WTC11 (cell line): ENCODE measurements around the gene INPPL1. TPM values are rescaled to one million over a fixed set of nuclear protein-coding genes. Genes with fewer than 3 reads are reported as not detected.

Source experiments
- ATAC-seq: fragments of 200-7000 bp; cut with Tn5 transposase; 2 replicates; pipeline ENCODE4 v1.10.0; 2021; ENCODE audit warnings: mild to moderate bottlenecking, moderate library complexity
- CTCF ChIA-PET: fragments of 300-600 bp; sonication (Branson Sonifier 250); formaldehyde crosslinking; loops from one replicate; lab custom pipeline; 2021; ENCODE audit warnings: antibody characterized with exemption; lab: Charles Lee
- POLR2A ChIA-PET: fragments of 350-600 bp; sonication (Branson Sonifier 250); formaldehyde crosslinking; loops from one replicate; lab custom pipeline; 2021; ENCODE audit warnings: antibody characterized with exemption; lab: Charles Lee
- DNase-seq: peaks from one replicate; pipeline ENCODE4 v3.0.0; 2021; ENCODE audit warnings: low spot score
- H3K27ac Mint-ChIP-seq: 2 replicates; pipeline ENCODE4 v1.8.0; 2021; ENCODE audit warnings: mixed read lengths
- H3K27me3 Mint-ChIP-seq: 2 replicates; pipeline ENCODE4 v1.8.0; 2021; ENCODE audit warnings: low read depth, mild to moderate bottlenecking, moderate library complexity, mixed read lengths
- H3K36me3 Mint-ChIP-seq: 2 replicates; pipeline ENCODE4 v1.8.0; 2021; ENCODE audit warnings: mixed read lengths
- H3K4me1 Mint-ChIP-seq: 2 replicates; pipeline ENCODE4 v1.8.0; 2022; ENCODE audit warnings: mixed read lengths
- H3K4me3 Mint-ChIP-seq: 2 replicates; pipeline ENCODE4 v1.8.0; 2021; ENCODE audit warnings: mild to moderate bottlenecking, moderate library complexity, mixed read lengths
- H3K9me3 Mint-ChIP-seq: 2 replicates; pipeline ENCODE4 v1.8.0; 2021; ENCODE audit warnings: mixed read lengths
- ATF1 ChIP-seq: sonication (generic); formaldehyde crosslinking; IDR thresholded peaks from 2 replicates; pipeline ENCODE4 v1.8.1; 2023; ENCODE audit warnings: mild to moderate bottlenecking, moderate library complexity, missing genetic modification reagents
- CREB1 ChIP-seq: sonication (generic); formaldehyde crosslinking; IDR thresholded peaks from 2 replicates; pipeline ENCODE4 v1.8.0; 2023; ENCODE audit warnings: mild to moderate bottlenecking, missing genetic modification reagents
- E2F1 ChIP-seq: sonication (generic); formaldehyde crosslinking; IDR thresholded peaks from 2 replicates; pipeline ENCODE4 v1.8.0; 2022; ENCODE audit warnings: mild to moderate bottlenecking, missing genetic modification reagents
- EMX1 ChIP-seq: fragments of 250-450 bp; sonication (Bioruptor Pico); IDR thresholded peaks from 2 replicates; pipeline ENCODE4 v1.8.0; 2021; ENCODE audit warnings: mild to moderate bottlenecking
- ETV6 ChIP-seq: sonication (generic); formaldehyde crosslinking; IDR thresholded peaks from 2 replicates; pipeline ENCODE4 v1.8.1; 2022; ENCODE audit warnings: mild to moderate bottlenecking, missing genetic modification reagents
- FOXK1 ChIP-seq: sonication (generic); formaldehyde crosslinking; IDR thresholded peaks from 2 replicates; pipeline ENCODE4 v1.8.0; 2022; ENCODE audit warnings: mild to moderate bottlenecking, moderate library complexity, missing genetic modification reagents
- GTF2I ChIP-seq: fragments of 250-450 bp; sonication (Bioruptor Pico); conservative IDR thresholded peaks from 2 replicates; pipeline ENCODE4 v1.4.0; 2021; ENCODE audit warnings: mild to moderate bottlenecking
- IRF1 ChIP-seq: sonication (generic); formaldehyde crosslinking; IDR thresholded peaks from 2 replicates; pipeline ENCODE4 v1.8.0; 2023; ENCODE audit warnings: missing genetic modification reagents
- JUN ChIP-seq: sonication (generic); formaldehyde crosslinking; IDR thresholded peaks from 2 replicates; pipeline ENCODE4 v1.8.0; 2023; ENCODE audit warnings: mild to moderate bottlenecking, missing genetic modification reagents
- NR2C2 ChIP-seq: sonication (generic); formaldehyde crosslinking; IDR thresholded peaks from 2 replicates; pipeline ENCODE4 v1.8.0; 2022; ENCODE audit warnings: mild to moderate bottlenecking, missing genetic modification reagents
- OVOL2 ChIP-seq: fragments of 250-450 bp; sonication (Bioruptor Pico); IDR thresholded peaks from 2 replicates; pipeline ENCODE4 v1.9.0; 2021; ENCODE audit warnings: mild to moderate bottlenecking, borderline replicate concordance
- PRRX2 ChIP-seq: fragments of 250-450 bp; sonication (Bioruptor Pico); IDR thresholded peaks from 2 replicates; pipeline ENCODE4 v1.8.0; 2021; ENCODE audit warnings: mild to moderate bottlenecking
- TEAD4 ChIP-seq: sonication (generic); formaldehyde crosslinking; IDR thresholded peaks from 2 replicates; pipeline ENCODE4 v1.8.0; 2022; ENCODE audit warnings: mild to moderate bottlenecking, missing genetic modification reagents
- ZBTB21 ChIP-seq: sonication (generic); formaldehyde crosslinking; IDR thresholded peaks from 2 replicates; pipeline ENCODE4 v1.8.1; 2023; ENCODE audit warnings: mild to moderate bottlenecking, missing genetic modification reagents, borderline replicate concordance
- ZNF317 ChIP-seq: sonication (generic); formaldehyde crosslinking; IDR thresholded peaks from 2 replicates; pipeline ENCODE4 v1.8.1; 2023; ENCODE audit warnings: low read depth, mild to moderate bottlenecking, moderate library complexity, missing genetic modification reagents, borderline replicate concordance
- ZNF396 ChIP-seq: fragments of 250-450 bp; sonication (Bioruptor Pico); IDR thresholded peaks from 2 replicates; pipeline ENCODE4 v1.8.0; 2021; ENCODE audit warnings: mild to moderate bottlenecking, moderate library complexity, borderline replicate concordance
- ZNF425 ChIP-seq: fragments of 250-450 bp; sonication (Bioruptor Pico); conservative IDR thresholded peaks from 2 replicates; pipeline ENCODE4 v1.9.0; 2021; ENCODE audit warnings: mild to moderate bottlenecking
- total RNA-seq: library from RNA; stranded (reverse); gene quantifications from 3 replicates; pipeline ENCODE4 v1.2.3, GENCODE V29; 2021
- TF ChIP-seq, protein P1 (sequence below): fragments of 250-450 bp; sonication (Bioruptor Pico); IDR thresholded peaks from 2 replicates; pipeline ENCODE4 v1.9.0; 2021; ENCODE audit warnings: mild to moderate bottlenecking
- TF ChIP-seq, protein P2 (sequence below): sonication (generic); formaldehyde crosslinking; IDR thresholded peaks from 2 replicates; pipeline ENCODE4 v1.8.1; 2022; ENCODE audit warnings: mild to moderate bottlenecking, missing genetic modification reagents, moderate library complexity, borderline replicate concordance
- TF ChIP-seq, protein P3 (sequence below): sonication (generic); formaldehyde crosslinking; IDR thresholded peaks from 2 replicates; pipeline ENCODE4 v1.8.1; 2022; ENCODE audit warnings: mild to moderate bottlenecking, moderate library complexity, missing genetic modification reagents
- TF ChIP-seq, protein P4 (sequence below): sonication (generic); formaldehyde crosslinking; IDR thresholded peaks from 2 replicates; pipeline ENCODE4 v1.8.1; 2023; ENCODE audit warnings: mild to moderate bottlenecking, moderate library complexity, missing genetic modification reagents

The INPPL1 gene
- total RNA-seq, 1 experiment from 2014 or later, result 136 TPM

- Mint-ChIP-seq H3K4me1 (peaks cover 8% of the 10 kb centered on the region), H3K27me3 (peaks cover 39% of the 10 kb centered on the region), H3K9me3 (no peaks in the 10 kb centered on the region), H3K36me3 (no peaks in the 10 kb centered on the region), H3K4me3 (no peak within 1 kb of the TSS), H3K27ac (no peak within 1 kb of the TSS)
- ChIA-PET CTCF (interaction anchor here (1.0 to 1.1 kb wide), 2 partner anchors 22 to 73 kb away, joined by 3 to 4 read pairs; no protein-coding TSS in a partner anchor), POLR2A (no interaction called here)
- no peak for DNase-seq
- TF ChIP-seq NR2C2 (CRISPR knock-in tag), result no peak
- no peak for TF ChIP-seq PRRX2 (CRISPR knock-in tag)
- no peak for ATAC-seq
Measured at GRCh38 chr11:72216638-72217037, 7.9 kb upstream of the INPPL1 start, which contains the start of gene FOLR2. FOLR2 (plus strand) TSS chr11:72216794; CDS start chr11:72218585, 1,791 bp downstream.

GRCh38 chr11:72217841-72218240 lies 6.7 kb upstream of the INPPL1 start:
- no peak for ATAC-seq
- H3K4me3 Mint-ChIP-seq, result no peak overlapping the region
- H3K9me3 Mint-ChIP-seq, result no peaks in the 10 kb centered on the region
- no peak for DNase-seq
- POLR2A ChIA-PET, result no interaction called here
- H3K36me3 Mint-ChIP-seq, result no peaks in the 10 kb centered on the region
- CTCF ChIA-PET, result interaction anchor here (1.1 kb wide), 2 partner anchors 20 to 213 kb away, joined by 3 read pairs; no protein-coding TSS in a partner anchor
- TF ChIP-seq E2F1 (CRISPR knock-in tag), result no peak
- TF ChIP-seq ZBTB21, result no peak
- TF ChIP-seq ZNF317, result no peak
- TF ChIP-seq, protein P1, sequence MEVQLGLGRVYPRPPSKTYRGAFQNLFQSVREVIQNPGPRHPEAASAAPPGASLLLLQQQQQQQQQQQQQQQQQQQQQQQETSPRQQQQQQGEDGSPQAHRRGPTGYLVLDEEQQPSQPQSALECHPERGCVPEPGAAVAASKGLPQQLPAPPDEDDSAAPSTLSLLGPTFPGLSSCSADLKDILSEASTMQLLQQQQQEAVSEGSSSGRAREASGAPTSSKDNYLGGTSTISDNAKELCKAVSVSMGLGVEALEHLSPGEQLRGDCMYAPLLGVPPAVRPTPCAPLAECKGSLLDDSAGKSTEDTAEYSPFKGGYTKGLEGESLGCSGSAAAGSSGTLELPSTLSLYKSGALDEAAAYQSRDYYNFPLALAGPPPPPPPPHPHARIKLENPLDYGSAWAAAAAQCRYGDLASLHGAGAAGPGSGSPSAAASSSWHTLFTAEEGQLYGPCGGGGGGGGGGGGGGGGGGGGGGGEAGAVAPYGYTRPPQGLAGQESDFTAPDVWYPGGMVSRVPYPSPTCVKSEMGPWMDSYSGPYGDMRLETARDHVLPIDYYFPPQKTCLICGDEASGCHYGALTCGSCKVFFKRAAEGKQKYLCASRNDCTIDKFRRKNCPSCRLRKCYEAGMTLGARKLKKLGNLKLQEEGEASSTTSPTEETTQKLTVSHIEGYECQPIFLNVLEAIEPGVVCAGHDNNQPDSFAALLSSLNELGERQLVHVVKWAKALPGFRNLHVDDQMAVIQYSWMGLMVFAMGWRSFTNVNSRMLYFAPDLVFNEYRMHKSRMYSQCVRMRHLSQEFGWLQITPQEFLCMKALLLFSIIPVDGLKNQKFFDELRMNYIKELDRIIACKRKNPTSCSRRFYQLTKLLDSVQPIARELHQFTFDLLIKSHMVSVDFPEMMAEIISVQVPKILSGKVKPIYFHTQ (CRISPR knock-in tag), result no peak
- no peak for TF ChIP-seq ATF1 (CRISPR knock-in tag)
- no peak for TF ChIP-seq ZNF396 (CRISPR knock-in tag)
- TF ChIP-seq, protein P2, sequence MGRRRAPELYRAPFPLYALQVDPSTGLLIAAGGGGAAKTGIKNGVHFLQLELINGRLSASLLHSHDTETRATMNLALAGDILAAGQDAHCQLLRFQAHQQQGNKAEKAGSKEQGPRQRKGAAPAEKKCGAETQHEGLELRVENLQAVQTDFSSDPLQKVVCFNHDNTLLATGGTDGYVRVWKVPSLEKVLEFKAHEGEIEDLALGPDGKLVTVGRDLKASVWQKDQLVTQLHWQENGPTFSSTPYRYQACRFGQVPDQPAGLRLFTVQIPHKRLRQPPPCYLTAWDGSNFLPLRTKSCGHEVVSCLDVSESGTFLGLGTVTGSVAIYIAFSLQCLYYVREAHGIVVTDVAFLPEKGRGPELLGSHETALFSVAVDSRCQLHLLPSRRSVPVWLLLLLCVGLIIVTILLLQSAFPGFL (CRISPR knock-in tag), result no peak
- TF ChIP-seq, protein P3, sequence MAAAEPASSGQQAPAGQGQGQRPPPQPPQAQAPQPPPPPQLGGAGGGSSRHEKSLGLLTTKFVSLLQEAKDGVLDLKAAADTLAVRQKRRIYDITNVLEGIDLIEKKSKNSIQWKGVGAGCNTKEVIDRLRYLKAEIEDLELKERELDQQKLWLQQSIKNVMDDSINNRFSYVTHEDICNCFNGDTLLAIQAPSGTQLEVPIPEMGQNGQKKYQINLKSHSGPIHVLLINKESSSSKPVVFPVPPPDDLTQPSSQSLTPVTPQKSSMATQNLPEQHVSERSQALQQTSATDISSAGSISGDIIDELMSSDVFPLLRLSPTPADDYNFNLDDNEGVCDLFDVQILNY (CRISPR knock-in tag), result no peak
- no peak for TF ChIP-seq EMX1
- no peak for TF ChIP-seq OVOL2 (CRISPR knock-in tag)
- no peak for TF ChIP-seq NR2C2 (CRISPR knock-in tag)
- TF ChIP-seq, all 79 proteins: peak for 0
- Mint-ChIP-seq H3K27me3 (peaks cover 37% of the 10 kb centered on the region), H3K4me1 (peaks cover 16% of the 10 kb centered on the region), H3K27ac (no peak overlapping the region)

DNA sequence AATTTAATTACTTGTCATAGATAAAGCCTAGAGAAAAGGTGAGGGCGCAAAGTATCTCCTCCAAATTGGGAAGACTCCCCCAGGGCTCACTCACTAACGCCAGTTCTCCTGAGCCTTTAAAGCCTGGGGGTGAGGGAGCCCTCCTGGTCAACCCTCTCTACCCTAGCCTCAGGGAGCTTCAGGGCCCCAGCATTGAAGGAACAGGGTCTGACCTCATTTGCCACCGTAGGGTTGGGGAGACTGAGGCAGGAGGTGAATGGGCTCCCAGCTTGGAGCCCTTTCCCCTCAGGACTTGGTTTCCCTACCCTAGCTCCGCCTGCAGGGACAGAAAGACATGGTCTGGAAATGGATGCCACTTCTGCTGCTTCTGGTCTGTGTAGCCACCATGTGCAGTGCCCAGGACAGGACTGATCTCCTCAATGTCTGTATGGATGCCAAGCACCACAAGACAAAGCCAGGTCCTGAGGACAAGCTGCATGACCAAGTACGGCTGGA lies 6.3 kb upstream of the INPPL1 start:
- Mint-ChIP-seq H3K36me3 (no peaks in the 10 kb centered on the region), H3K27ac (no peak overlapping the region), H3K27me3 (peaks cover 33% of the 10 kb centered on the region), H3K9me3 (no peaks in the 10 kb centered on the region), H3K4me3 (no peak overlapping the region), H3K4me1 (peaks cover 18% of the 10 kb centered on the region)
- DNase-seq (no peak), ATAC-seq (no peak)
- ChIA-PET CTCF (interaction anchor here (1.1 kb wide), 2 partner anchors 20 to 213 kb away, joined by 3 read pairs; no protein-coding TSS in a partner anchor), POLR2A (no interaction called here)
- TF ChIP-seq NR2C2 (CRISPR knock-in tag) (no peak), FOXK1 (CRISPR knock-in tag) (no peak), ZNF425 (no peak), TEAD4 (CRISPR knock-in tag) (no peak), CREB1 (CRISPR knock-in tag) (no peak), EMX1 (no peak), JUN (CRISPR knock-in tag) (no peak), ATF1 (CRISPR knock-in tag) (no peak), GTF2I (no peak), IRF1 (no peak), ETV6 (CRISPR knock-in tag) (no peak)
- TF ChIP-seq, protein P4, sequence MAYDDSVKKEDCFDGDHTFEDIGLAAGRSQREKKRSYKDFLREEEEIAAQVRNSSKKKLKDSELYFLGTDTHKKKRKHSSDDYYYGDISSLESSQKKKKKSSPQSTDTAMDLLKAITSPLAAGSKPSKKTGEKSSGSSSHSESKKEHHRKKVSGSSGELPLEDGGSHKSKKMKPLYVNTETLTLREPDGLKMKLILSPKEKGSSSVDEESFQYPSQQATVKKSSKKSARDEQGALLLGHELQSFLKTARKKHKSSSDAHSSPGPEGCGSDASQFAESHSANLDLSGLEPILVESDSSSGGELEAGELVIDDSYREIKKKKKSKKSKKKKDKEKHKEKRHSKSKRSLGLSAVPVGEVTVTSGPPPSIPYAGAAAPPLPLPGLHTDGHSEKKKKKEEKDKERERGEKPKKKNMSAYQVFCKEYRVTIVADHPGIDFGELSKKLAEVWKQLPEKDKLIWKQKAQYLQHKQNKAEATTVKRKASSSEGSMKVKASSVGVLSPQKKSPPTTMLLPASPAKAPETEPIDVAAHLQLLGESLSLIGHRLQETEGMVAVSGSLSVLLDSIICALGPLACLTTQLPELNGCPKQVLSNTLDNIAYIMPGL (CRISPR knock-in tag), result no peak
